ENCODE results near the gene WRAP73.

The WRAP73 gene

DNA sequence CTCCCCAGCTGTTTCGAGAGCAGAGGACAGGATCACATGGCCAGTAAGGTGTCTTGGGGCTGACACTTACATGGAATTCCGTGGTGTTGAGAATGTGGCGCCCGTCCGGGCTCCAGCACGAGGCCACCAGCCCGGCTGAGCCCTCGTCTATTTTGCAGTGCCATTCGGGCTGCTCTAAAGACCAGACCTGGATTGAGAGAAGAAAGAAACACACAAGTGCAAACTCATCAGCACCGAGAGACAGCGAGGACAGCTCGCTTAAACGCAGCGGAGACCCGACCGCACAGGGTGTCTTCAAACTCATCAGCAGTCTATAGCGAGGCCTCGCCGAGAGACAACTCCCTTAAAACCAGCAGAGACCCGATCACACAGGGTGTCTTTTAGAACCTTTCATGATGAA, 3.3 kb downstream of the WRAP73 start:
- no peak for DNase-seq (ENCODE audit: low spot score)

DNA sequence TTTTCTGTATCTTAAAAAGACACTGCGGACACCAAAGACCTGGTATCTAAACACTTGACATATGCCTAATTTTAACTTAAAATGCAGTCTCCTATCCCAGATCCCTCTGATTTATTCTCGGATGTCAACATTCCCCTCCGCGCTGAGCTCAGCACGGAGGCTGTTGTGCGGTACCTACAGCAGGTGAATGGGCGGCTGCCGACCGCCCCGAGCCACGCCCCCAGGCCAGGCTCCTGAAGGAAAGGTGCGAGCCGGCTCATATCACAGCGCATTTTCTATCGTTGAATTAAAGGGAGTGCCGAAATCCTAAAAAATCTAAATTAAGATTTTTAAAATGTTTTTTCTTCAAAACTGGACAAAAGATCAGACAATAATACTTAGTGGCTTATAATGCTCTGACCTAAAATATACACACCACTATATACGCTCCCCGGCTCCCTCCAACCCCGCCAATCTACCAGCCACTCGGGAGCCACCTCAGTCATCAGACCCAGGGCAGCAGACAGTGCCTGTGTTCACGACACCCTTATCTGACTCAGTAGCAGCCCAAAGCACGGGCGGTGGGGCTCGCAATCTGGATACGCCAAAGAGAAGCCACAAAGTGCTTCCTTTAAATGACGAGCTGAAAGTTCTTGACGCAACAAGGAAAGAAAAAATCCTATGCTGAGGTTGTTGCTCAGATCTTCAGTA, 4.1 kb downstream of the WRAP73 start:
- no peak for DNase-seq (ENCODE audit: low spot score)

DNA sequence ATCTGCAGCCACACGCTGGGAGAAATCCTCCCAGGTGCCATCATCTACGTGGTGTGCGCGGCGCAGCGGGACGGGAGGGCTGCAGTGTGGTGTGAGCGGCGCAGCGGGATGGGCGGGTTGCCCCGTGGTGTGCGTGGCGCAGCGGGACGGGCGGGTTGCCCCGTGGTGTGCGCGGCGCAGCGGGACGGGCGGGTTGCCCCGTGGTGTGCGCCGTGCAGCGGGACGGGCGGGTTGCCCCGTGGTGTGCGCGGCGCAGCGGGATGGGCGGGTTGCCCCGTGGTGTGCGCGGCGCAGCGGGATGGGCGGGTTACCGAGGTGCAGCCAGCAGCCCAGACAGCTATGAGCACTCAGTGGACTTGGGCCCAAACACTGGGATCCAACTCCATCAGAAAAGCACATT, 4.7 kb downstream of the WRAP73 start:
- no peak for DNase-seq (ENCODE audit: low spot score)

GRCh38 chr1:3644273-3644672, 5.6 kb downstream of the WRAP73 start:
- no peak for DNase-seq (ENCODE audit: low spot score)

GRCh38 chr1:3642919-3643675, 6.8 kb downstream of the WRAP73 start:
- no peak for DNase-seq (ENCODE audit: low spot score)

GRCh38 chr1:3641816-3642215, 8.1 kb downstream of the WRAP73 start:
- DNase-seq (ENCODE audit: low spot score): no peak

DNA sequence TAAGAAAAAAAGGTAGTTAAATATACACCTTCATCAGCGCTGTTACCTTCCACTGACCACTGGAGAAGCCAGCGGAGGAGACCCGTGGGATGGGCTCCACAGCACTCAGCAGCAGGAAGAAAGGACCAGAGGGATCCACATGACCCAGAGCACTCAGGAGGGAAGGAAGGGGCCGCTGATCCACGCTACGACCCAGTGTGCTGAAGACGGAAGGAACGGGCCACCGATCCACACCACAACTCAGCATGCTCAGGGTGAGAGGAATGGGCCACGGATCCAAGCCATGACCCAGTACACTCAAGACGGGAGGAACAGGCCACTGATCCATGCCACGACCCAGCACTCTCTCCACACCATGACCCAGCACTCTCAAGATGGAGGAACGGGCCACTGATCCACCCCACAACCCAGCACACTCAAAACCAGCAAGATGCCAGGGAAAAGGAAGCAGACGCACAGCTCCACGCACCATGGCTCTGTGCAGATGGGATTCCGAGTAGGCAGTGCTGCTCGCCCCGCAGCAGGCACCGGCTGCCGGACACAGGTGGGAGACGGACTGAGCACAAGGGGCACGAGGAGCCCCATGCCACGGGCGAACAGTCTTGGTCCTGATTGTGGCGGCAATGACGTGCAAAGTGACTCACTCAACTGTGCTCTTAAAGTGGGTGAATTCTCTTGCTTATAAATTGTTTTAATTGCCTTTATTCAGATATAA, 8.7 kb downstream of the WRAP73 start:
- no peak for DNase-seq (ENCODE audit: low spot score)

DNA sequence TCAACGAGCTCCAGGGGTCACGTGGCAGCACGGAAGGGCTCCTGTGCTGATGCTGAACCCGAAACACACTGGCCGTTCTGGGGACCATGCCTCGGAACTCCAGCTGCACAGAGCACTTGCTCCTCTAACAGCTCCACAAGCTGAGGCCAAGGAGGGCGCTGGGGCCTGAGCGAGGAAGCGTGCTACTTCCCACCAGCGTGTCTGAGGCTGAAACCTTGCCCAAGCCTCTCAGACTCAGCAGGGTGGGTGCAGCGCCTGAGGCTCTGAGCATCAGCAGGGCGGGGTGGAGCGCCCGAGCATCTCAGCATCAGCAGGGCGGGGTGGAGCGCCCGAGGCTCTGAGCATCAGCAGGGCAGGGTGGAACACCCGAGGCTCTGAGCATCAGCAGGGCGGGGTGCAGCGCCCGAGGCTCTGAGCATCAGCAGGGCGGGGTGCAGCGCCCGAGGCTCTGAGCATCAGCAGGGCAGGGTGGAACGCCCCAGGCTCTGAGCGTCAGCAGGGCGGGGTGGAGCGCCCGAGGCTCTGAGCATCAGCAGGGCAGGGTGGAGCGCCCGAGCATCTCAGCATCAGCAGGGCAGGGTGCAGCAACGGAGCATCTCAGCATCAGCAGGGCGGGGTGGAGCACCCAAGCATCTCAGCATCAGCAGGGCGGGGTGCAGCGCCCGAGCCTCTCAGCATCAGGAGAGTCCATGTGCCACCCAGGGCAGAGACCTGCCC, 9.6 kb downstream of the WRAP73 start:
- no peak for DNase-seq (ENCODE audit: low spot score)

- no peak for DNase-seq (ENCODE audit: low spot score)
Measured at GRCh38 chr1:3639397-3639911, 10.4 kb downstream of the WRAP73 start.

- DNase-seq (ENCODE audit: low spot score): no peak
Measured at GRCh38 chr1:3638676-3639075, 11.2 kb downstream of the WRAP73 start.

GRCh38 chr1:3638027-3638426, 11.9 kb downstream of the WRAP73 start:
- DNase-seq (ENCODE audit: low spot score): no peak

- no peak for DNase-seq (ENCODE audit: low spot score)
Measured at GRCh38 chr1:3636531-3636930, 13.4 kb downstream of the WRAP73 start.

DNA sequence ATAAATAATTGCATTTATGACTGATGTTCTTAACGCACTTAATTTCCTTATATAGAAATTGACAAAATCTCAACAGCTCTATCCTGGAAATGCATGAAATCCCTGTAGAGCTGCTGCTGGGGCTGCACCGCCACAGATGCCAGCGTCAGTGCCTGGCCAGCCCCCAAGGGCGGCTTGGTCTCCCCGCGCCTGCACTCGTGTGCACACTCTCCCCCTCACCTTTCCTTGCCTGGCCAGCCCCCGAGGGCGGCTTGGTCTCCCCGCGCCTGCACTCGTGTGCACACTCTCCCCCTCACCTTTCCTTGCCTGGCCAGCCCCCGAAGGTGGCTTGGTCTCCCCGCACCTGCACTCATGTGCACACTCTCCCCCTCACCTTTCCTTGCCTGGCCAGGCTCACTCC, 13.8 kb downstream of the WRAP73 start:
- no peak for DNase-seq (ENCODE audit: low spot score)

DNA sequence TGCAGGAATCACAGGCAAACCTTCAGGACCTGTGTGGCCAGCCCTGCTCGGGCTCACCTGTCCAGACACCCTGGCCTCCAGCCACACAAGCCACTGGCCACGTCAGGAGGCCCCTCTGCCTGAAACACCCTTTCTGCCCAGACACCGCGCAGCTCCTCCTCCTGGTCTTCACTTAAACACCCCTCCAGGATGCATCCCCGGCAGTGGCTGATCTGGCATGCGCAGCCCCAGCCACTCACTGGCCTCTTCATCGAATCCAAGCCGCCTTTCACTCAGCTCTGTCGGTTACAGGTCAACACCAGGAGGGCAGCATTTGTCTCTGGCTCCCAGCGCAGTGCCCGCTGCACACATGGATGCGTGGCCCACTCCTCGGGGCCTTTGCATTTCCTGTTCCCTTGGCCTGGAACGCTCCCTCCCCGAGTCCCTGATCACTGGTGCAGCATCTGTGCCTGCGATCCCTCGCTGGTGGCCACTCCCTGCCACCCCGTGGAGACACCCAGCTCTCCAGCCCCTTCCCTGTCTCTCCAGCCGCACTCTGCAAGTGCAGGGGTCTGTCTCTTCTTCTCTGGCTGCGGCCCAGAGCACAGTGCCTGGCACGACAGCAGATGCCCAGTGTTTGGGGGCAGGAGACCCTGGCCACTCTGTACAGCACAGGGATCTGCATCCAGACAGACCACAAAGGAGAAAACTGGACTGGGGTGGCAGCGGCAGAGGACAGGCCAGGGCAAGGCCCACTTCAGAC, 15.7 kb downstream of the WRAP73 start:
- no peak for DNase-seq (ENCODE audit: low spot score)

GRCh38 chr1:3633344-3634058, 16.4 kb downstream of the WRAP73 start:
- no peak for DNase-seq (ENCODE audit: low spot score)

GRCh38 chr1:3632716-3633343, 17.1 kb downstream of the WRAP73 start:
- no peak for DNase-seq (ENCODE audit: low spot score)

GRCh38 chr1:3632298-3632697, 17.6 kb downstream of the WRAP73 start:
- no peak for DNase-seq (ENCODE audit: low spot score)

- no peak for DNase-seq (ENCODE audit: low spot score)
Measured at GRCh38 chr1:3631320-3632260, 18.3 kb downstream of the WRAP73 start.

GRCh38 chr1:3630914-3631313, 19.0 kb downstream of the WRAP73 start:
- DNase-seq (ENCODE audit: low spot score): no peak
